Stimulated activated CD8-positive, alpha-beta memory T cell treated with anti-CD3 and anti-CD28 coated beads, Interleukin-12 subunit alpha, Interleukin-12 subunit beta, amount 100 ng/mL, for 24 hours (primary cell): ENCODE results near the gene SARM1.

Experiments used
- DNase-seq: peaks from one replicate; pipeline ENCODE4 v3.0.0-alpha.2; 2020; ENCODE audit errors: extremely low read depth

SARM1 gene

GRCh38 chr17:28368915-28369683 is 2.4 kb upstream of the SARM1 start:
- no peak for DNase-seq

- no peak for DNase-seq
Measured at GRCh38 chr17:28369684-28370034, 1.8 kb upstream of the SARM1 start.

DNA sequence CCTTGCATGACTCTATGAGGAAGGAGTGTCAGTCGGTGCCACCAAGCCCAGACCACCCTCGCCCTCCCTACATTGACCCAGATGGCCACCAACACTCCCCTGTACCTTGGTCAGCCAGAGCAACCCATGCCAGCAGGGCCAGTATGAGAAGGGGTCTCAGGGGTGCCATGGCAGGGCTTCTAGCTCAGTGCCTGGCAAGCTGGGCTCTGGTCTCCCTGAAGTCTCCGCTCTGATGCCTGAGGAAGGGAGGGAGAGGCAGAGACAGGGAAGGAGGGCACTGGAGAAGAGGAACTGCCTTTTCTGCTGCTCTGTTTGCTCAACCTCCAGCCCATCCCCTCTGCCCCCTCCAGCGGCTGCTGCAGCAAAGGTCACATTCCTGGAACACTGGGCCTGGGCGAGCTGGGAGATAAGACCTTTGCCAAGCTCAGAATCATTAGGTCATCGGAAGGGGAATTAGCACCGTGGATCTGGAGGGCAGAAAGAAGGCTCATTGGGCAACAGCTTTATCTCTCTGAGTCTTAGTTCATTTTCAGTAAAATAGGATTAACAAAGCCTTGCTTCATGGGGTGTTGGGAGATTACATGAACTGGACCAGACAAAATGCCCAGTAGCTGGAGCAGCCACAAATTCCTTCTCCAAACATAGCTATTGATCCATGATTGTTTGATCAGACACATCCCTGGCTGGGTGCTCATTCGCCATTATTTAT is 1.3 kb upstream of the SARM1 start, which contains the start of gene VTN:
Gene VTN (minus strand): TSS at position 273 of the 709 bp plus-strand sequence. CDS start 104 bp downstream, at position 169.
- DNase-seq = no peak

DNA sequence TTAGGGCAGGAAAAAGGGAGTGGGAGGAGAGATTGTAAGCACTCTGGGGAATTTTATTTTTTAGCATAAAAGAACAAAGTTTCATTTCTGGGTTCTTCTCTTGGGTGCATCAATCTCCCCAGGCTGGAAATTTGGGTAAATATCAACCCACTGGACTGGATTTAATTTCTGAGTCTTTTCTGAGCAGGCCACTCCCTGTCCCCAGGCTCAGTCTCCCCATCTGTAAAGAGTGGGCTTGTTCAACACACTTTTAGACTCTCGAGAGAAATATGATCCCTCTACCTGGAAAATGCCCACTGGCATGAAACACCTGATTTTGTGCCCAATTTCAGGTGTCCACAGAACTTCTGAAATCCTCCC is 770 bp upstream of the SARM1 start:
- no peak for DNase-seq

GRCh38 chr17:28372203-28372944 is 880 bp downstream of the SARM1 start:
- DNase-seq = no peak

- no peak for DNase-seq
Measured at GRCh38 chr17:28372945-28373274, 1.4 kb downstream of the SARM1 start.

DNA sequence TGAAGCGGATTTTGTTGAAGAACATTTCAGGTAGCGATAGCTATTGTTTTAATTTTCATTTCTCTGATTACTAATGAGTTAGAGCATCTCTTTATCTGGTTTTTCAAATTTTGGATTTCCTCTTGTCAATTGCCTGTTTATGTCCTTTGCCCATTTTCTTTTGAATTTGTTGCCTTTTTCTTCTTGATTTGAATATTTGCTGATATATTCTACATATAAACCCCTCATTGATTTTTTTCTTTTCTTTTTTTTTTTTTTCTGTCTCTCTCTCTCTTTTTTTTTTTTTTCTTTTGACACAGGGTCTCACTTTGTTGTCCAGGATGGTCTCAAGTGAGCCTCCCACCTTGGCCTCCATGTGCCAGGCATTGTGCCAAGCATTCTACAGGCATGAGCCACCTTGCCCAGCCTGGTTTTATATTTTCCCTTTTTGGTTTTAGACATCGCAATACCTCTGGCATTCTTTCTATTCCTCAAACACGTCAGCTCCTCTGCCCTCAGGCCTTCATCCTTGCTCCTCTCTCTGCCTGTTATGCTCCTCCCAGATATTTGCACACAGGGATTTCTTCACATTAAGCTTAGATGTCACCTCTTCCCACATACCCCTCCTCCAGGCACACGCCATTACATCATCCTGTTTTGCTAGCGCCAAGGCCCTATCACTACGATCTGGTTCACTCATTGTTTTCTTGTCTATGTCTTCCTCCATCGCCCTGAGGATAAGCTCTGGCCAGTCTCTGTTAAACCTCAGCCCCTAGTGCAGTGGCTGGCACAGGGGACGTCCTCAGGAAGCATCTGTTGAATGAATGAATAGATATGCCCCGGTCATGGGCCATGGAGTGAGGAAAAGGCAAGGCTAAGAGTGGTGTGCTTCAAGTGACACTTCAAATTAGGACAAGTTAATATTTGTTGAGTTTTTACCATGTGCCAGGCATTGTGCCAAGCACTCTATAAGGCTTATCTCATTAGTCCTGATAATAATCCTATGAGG is 8.6 kb downstream of the SARM1 start:
- DNase-seq = no peak

DNA sequence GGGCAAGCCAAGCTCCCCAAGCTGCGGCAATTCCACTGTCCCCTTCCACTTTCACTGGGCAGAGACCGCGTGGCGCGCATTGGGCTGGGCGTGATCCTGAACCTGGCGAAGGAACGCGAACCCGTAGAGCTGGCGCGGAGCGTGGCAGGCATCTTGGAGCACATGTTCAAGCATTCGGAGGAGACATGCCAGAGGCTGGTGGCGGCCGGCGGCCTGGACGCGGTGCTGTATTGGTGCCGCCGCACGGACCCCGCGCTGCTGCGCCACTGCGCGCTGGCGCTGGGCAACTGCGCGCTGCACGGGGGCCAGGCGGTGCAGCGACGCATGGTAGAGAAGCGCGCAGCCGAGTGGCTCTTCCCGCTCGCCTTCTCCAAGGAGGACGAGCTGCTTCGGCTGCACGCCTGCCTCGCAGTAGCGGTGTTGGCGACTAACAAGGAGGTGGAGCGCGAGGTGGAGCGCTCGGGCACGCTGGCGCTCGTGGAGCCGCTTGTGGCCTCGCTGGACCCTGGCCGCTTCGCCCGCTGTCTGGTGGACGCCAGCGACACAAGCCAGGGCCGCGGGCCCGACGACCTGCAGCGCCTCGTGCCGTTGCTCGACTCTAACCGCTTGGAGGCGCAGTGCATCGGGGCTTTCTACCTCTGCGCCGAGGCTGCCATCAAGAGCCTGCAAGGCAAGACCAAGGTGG is 9.8 kb downstream of the SARM1 start:
- no peak for DNase-seq

GRCh38 chr17:28384281-28385036 is 13.0 kb downstream of the SARM1 start:
- DNase-seq = peak; percentile 33

DNA sequence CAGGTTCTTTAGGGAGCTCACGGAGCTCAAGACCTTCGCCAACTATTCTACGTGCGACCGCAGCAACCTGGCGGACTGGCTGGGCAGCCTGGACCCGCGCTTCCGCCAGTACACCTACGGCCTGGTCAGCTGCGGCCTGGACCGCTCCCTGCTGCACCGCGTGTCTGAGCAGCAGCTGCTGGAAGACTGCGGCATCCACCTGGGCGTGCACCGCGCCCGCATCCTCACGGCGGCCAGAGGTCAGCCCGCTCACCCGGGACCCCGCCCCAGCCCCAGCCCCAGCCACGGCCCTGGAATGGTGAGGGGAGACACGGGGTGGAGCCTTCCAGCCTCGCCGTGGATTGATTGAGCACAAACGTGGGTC is 13.5 kb downstream of the SARM1 start:
- no peak for DNase-seq

- DNase-seq = no peak
Measured at GRCh38 chr17:28385406-28385805, 13.9 kb downstream of the SARM1 start.

GRCh38 chr17:28386391-28386790 is 14.9 kb downstream of the SARM1 start:
- DNase-seq = no peak

- DNase-seq = no peak
Measured at GRCh38 chr17:28388106-28388505, 16.6 kb downstream of the SARM1 start.

GRCh38 chr17:28390141-28390540 is 18.6 kb downstream of the SARM1 start:
- no peak for DNase-seq

- DNase-seq = no peak
Measured at GRCh38 chr17:28390563-28390962, 19.1 kb downstream of the SARM1 start.

- DNase-seq = no peak
Measured at GRCh38 chr17:28390984-28391383, 19.5 kb downstream of the SARM1 start.

DNA sequence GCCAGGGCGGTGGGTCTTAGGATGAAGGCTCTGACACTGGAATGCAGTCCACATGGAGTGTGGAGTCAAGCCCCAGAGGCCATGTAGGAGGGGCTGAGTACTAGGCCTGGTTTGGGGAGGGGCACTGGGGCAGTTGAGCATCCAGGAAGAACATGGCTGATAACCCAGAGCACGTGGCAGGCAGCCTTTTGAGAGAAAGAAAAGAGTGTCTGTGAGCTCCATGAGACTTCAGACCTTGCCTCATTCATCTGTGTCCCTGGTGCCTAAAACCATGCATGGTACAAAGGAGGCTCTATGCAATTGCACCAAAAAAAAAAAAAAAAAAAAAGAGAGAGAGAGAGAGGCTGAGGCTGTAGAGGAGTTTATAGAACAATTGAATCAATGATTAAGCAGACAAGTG is 19.9 kb downstream of the SARM1 start:
- DNase-seq = no peak

- DNase-seq = no peak
Measured at GRCh38 chr17:28392491-28392890, 21.0 kb downstream of the SARM1 start.

DNA sequence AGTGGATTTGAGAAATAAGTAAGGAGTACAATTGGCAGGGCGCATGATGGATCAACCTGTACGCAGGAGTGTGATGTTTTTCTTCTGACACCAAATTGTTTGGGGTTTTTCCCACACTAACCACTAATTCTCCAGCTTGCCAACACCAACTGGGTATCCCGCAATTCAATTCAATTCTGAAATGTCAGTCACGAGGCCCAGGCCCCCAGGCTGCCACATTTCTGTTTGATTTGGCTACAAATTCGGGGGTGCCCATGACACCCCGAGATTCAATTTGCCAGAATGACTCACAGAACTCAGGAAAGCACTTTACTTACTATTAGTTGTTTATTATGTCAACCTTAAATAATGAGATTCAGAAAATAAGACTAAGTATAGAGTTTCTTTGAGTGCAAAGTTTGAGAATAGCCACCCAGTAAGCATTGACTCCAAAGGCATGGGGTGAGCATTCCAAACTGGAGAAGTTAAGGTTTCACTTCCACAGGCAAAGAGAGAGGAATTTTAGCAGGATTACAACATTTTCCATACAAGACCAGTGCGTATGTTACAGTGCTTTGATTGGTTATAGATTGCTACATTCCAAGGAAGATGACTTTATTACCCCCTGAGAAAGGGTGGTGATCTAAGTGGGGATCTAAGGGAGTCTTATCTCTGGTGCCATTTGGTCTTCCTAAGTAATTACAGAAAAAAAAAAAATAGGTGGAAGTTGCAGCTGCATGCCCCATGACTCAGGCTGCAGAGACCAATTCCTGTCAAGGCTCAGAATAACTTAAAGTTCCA is 23.0 kb downstream of the SARM1 start:
- DNase-seq = no peak

GRCh38 chr17:28395426-28395825 is 23.9 kb downstream of the SARM1 start:
- DNase-seq = no peak
